ENCODE measurements around the gene PRXL2B. TPM values are rescaled to one million over a fixed set of nuclear protein-coding genes. Genes with fewer than 3 reads are reported as not detected.
A peak's percentile ranks its signal among the peaks of the same experiment; 100 is the strongest.

The PRXL2B gene
- total RNA-seq, 1 donor from 2014 or later: 10.0 TPM

DNA sequence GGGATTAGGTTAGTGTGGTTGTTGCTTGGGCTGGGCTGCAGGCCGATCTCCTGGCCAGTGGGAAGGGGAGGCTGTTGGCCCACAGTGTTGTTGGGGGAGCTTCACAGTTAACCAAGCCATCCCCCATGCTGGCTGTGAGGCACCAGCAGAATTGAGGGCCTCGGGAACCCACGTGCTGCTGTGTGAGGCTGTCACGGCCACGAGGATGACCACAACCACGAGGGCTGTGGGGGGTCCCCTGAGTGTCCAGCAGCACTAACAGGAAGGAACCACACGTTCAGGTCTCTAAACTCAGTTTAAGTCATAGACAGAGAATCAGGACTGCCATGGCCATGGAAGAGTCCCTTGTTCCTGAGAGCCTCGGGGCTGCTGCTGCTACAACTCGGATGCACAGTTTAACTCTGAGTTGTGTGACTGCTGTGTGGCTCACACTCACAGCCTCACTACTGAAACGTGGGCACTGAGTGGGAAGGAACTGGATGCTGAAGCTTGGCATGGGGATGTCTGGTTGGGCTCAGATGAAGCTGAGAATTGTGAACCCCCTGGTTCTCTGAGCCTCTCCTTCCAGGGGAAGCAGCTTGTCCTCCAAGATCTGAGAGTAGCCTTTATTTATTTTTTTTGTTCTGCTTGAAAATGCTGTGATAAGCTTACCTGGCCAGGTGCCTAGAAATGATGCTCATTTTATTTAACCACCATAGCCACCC is 51.0 kb downstream of the PRXL2B start:
- Histone ChIP-seq H3K9me3 (ENCODE audit: low read depth) (no peaks in the 10 kb centered on the region), H3K36me3 (no peaks in the 10 kb centered on the region), H3K27ac (no peak overlapping the region), H3K4me3 (no peak overlapping the region), H3K79me2 (ENCODE audit: low read depth) (peaks cover 12% of the 10 kb centered on the region), H3K4me2 (no peak overlapping the region), H3K4me1 (peaks cover 14% of the 10 kb centered on the region), H4K20me1 (ENCODE audit: low read depth) (peaks cover 21% of the 10 kb centered on the region), H3F3A (ENCODE audit: low read depth) (peaks cover 2% of the 10 kb centered on the region), H3K27me3 (peaks cover 42% of the 10 kb centered on the region), H3K9ac (no peak overlapping the region), H2AFZ (replicated peaks) (no peak overlapping the region)
- H3K9me3 Mint-ChIP-seq: peaks cover 5% of the 10 kb centered on the region
- H3K27me3 Mint-ChIP-seq (ENCODE audit: insufficient read depth, low read depth): peaks cover 12% of the 10 kb centered on the region
- DNase-seq (ENCODE audit: low spot score): no peak
- H3K36me3 Mint-ChIP-seq: no peaks in the 10 kb centered on the region
- no peak overlapping the region for H3K4me3 Mint-ChIP-seq
- H3K27ac Mint-ChIP-seq: no peak overlapping the region
- TF ChIP-seq, protein P1, sequence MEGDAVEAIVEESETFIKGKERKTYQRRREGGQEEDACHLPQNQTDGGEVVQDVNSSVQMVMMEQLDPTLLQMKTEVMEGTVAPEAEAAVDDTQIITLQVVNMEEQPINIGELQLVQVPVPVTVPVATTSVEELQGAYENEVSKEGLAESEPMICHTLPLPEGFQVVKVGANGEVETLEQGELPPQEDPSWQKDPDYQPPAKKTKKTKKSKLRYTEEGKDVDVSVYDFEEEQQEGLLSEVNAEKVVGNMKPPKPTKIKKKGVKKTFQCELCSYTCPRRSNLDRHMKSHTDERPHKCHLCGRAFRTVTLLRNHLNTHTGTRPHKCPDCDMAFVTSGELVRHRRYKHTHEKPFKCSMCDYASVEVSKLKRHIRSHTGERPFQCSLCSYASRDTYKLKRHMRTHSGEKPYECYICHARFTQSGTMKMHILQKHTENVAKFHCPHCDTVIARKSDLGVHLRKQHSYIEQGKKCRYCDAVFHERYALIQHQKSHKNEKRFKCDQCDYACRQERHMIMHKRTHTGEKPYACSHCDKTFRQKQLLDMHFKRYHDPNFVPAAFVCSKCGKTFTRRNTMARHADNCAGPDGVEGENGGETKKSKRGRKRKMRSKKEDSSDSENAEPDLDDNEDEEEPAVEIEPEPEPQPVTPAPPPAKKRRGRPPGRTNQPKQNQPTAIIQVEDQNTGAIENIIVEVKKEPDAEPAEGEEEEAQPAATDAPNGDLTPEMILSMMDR (IDR thresholded peaks at IDR 0.05): no peak
- TF ChIP-seq EZH2phosphoT487 (IDR thresholded peaks at IDR 0.05) (no peak), EZH2 (IDR thresholded peaks at IDR 0.05) (no peak)
- no peaks in the 10 kb centered on the region for H3K4me1 Mint-ChIP-seq

DNA sequence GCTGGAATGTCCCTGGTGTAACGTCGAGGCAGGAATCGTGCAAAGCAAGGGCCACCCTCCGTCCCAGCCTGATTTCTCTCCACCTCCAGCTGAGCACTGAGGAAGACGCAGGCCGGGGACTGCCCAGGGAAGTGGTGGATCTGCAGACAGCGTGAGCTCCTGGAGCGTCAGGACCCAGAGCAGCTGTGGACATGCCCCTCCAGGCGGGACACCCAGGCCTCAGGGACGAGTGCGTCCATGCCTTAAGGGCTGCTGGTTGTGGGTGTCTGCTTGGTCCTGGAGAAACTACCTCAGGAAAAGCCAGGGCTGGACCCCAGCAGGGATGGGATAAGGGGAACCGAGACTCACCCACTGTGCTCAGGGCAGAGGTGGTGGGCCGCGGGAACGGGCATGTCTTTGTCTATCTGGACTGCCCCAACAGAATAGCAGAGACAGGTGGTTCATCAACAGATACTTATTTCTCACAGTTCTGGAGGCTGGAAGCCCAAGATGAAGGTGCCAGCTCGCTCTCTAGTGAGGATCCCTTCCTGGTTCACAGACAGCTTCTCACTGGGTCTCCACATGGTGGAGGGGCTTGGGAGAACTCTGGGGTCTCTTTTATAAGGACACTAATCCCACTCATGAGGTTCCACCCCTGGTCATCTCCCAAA is 52.0 kb downstream of the PRXL2B start:
- Histone ChIP-seq H3K27ac (no peak overlapping the region), H4K20me1 (ENCODE audit: low read depth) (peaks cover 21% of the 10 kb centered on the region), H3F3A (ENCODE audit: low read depth) (peaks cover 2% of the 10 kb centered on the region), H3K79me2 (ENCODE audit: low read depth) (peaks cover 13% of the 10 kb centered on the region), H3K4me2 (no peak overlapping the region), H3K9ac (no peak overlapping the region), H3K36me3 (no peaks in the 10 kb centered on the region), H3K4me1 (peaks cover 11% of the 10 kb centered on the region), H3K27me3 (peaks cover 43% of the 10 kb centered on the region), H2AFZ (replicated peaks) (no peak overlapping the region), H3K9me3 (ENCODE audit: low read depth) (no peaks in the 10 kb centered on the region), H3K4me3 (no peak overlapping the region)
- peaks cover 12% of the 10 kb centered on the region for H3K27me3 Mint-ChIP-seq (ENCODE audit: insufficient read depth, low read depth)
- H3K27ac Mint-ChIP-seq: no peak overlapping the region
- H3K4me3 Mint-ChIP-seq: peak overlapping the region; percentile 62
- no peak for DNase-seq (ENCODE audit: low spot score)
- no peaks in the 10 kb centered on the region for H3K36me3 Mint-ChIP-seq
- no peaks in the 10 kb centered on the region for H3K4me1 Mint-ChIP-seq
- no peak for TF ChIP-seq EZH2 (IDR thresholded peaks at IDR 0.05)
- TF ChIP-seq, protein P1 (IDR thresholded peaks at IDR 0.05): no peak
- TF ChIP-seq EZH2phosphoT487 (IDR thresholded peaks at IDR 0.05): no peak
- peaks cover 5% of the 10 kb centered on the region for H3K9me3 Mint-ChIP-seq

DNA sequence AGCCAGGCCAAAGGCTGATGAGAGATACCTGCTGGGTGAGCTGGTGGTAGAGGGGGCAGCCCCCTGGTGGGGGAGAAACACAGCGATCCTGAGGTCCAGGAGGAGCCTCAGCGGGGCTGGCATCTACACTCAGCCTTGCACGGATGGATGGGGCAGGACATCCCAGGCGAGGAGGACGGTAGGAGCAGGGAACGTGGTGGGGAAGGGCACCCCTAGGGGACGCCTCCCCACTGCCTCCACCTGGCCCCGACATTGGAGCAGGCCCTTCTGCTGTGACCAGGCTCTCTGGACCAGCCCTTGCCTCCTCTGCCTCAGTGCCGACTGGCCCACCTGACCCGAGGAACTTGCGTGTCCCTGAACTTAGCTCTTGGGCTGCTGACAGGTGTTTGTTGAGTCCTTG is 52.6 kb downstream of the PRXL2B start:
- Histone ChIP-seq H3K4me3 (no peak overlapping the region), H3K9me3 (ENCODE audit: low read depth) (no peaks in the 10 kb centered on the region), H3K27ac (no peak overlapping the region), H4K20me1 (ENCODE audit: low read depth) (peaks cover 21% of the 10 kb centered on the region), H3K9ac (no peak overlapping the region), H3K79me2 (ENCODE audit: low read depth) (peaks cover 13% of the 10 kb centered on the region), H3K4me1 (peaks cover 11% of the 10 kb centered on the region), H2AFZ (replicated peaks) (no peak overlapping the region), H3F3A (ENCODE audit: low read depth) (peaks cover 2% of the 10 kb centered on the region), H3K4me2 (no peak overlapping the region), H3K27me3 (peaks cover 50% of the 10 kb centered on the region), H3K36me3 (no peaks in the 10 kb centered on the region)
- H3K27ac Mint-ChIP-seq: no peak overlapping the region
- no peaks in the 10 kb centered on the region for H3K36me3 Mint-ChIP-seq
- H3K4me3 Mint-ChIP-seq: peak overlapping the region; percentile 62
- no peak for DNase-seq (ENCODE audit: low spot score)
- peaks cover 5% of the 10 kb centered on the region for H3K9me3 Mint-ChIP-seq
- TF ChIP-seq EZH2phosphoT487 (IDR thresholded peaks at IDR 0.05) (no peak), EZH2 (IDR thresholded peaks at IDR 0.05) (no peak)
- TF ChIP-seq, protein P1 (IDR thresholded peaks at IDR 0.05): no peak
- H3K4me1 Mint-ChIP-seq: no peaks in the 10 kb centered on the region
- peaks cover 13% of the 10 kb centered on the region for H3K27me3 Mint-ChIP-seq (ENCODE audit: insufficient read depth, low read depth)

Measured in neural progenitor cell (in vitro differentiated cells).